Breast epithelium (tissue), 3 donors: Measurements from ENCODE around the gene UBL7.
"Not testable (repeated sequence)": the region's sequence is repeated elsewhere in the genome, so short reads cannot be mapped to it uniquely, and the experiment has no call there.

ENCODE experiments used
- CTCF ChIP-seq, 3 donors: fragments of 450-650 bp; IDR thresholded peaks; one replicate each; pipeline ENCODE4 v1.5.1; 2016 to 2017; ENCODE audit warnings: antibody characterized with exemption in 3 of 3, mild to moderate bottlenecking in 3 of 3, moderate library complexity in 3 of 3
- POLR2AphosphoS5 ChIP-seq, 3 donors: sonication (generic); formaldehyde crosslinking; IDR thresholded peaks; one replicate each; pipeline ENCODE4 v1.6.1; 2017; ENCODE audit warnings: antibody characterized with exemption in 3 of 3

GRCh38 chr15:74471621-74472020, 10.7 kb upstream of the UBL7 start:
- not testable (repeated sequence) for TF ChIP-seq POLR2AphosphoS5, CTCF (IDR thresholded peaks at IDR 0.05)
